IMR-90 (cell line): ENCODE data around the gene SELENOS. TPM values are rescaled to one million over a fixed set of nuclear protein-coding genes. Genes with fewer than 3 reads are reported as not detected.

Experiments used
- polyA plus RNA-seq, 3 experiments: library from polyadenylated mRNA; depleted of rRNA; stranded (reverse); fragments of >200 nt; gene quantifications; 2 replicates each; pipeline ENCODE4 v1.2.3, GENCODE V29; 2012; ENCODE audit warnings: low replicate concordance in 1 of 3
- total RNA-seq: library from RNA; depleted of rRNA; stranded (reverse); fragments of >200 nt; gene quantifications from 2 replicates; pipeline ENCODE4 v1.2.3, GENCODE V29; 2012
- TF ChIP-seq, protein P1 (sequence below): conservative IDR thresholded peaks from 2 replicates; pipeline ENCODE4 v1.5.1; 2012; ENCODE audit warnings: mild to moderate bottlenecking, low read depth, low read length, improper control_type of control experiment

The SELENOS gene
- total and polyA plus RNA-seq, 2 of the 4 experiments (the other 2 are of a cell fraction): 39.8 to 77.1 TPM

DNA sequence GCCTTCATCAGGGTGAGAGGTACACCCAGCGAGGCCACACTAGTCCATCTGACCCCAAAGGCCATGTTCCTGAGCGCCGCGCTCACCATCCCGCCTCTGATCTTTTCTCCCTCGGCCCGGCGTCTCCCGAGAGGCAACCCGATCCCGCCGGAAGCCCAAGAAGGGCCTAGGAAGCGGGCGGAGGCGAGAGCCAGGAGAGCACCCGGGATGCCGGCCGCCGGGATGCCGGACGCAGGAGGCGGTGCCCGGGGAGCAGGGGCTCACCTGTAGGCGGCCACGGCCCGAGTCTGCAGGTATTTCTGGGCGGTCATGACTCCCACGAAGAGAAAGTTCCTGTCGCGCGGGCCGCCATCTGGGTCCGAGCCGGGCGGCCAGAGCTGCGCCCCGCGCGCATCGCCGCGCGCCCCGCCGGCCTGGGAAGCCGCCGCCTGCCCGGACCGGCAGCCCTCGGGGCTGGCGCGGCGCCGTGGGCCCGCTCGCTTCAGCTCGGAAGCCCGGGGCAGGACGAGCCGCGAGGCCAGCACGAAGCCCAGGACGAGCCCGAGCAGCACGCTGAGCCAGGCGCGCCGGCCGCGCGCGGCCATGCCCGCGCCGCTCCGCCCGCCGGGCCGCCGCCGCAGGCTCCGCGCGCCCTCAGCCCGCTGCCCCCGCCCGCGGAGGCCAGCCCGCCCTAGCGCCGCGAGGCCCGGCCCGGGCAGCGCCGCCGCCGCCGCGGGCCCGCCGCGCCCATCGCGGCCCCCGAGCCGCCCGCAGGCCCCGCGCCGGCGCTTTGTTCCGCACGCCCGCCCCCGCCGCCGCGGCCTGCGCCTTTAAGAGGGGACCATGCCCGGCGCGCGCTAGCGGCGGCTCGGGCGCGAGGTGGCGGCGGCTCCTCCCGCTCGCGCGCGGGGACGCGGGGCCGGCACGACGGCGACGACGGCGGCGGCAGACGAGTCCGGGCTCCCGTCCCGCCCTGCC lies 26.1 kb downstream of the SELENOS start (continued):
- TF ChIP-seq, protein P1, sequence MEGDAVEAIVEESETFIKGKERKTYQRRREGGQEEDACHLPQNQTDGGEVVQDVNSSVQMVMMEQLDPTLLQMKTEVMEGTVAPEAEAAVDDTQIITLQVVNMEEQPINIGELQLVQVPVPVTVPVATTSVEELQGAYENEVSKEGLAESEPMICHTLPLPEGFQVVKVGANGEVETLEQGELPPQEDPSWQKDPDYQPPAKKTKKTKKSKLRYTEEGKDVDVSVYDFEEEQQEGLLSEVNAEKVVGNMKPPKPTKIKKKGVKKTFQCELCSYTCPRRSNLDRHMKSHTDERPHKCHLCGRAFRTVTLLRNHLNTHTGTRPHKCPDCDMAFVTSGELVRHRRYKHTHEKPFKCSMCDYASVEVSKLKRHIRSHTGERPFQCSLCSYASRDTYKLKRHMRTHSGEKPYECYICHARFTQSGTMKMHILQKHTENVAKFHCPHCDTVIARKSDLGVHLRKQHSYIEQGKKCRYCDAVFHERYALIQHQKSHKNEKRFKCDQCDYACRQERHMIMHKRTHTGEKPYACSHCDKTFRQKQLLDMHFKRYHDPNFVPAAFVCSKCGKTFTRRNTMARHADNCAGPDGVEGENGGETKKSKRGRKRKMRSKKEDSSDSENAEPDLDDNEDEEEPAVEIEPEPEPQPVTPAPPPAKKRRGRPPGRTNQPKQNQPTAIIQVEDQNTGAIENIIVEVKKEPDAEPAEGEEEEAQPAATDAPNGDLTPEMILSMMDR: no peak
